Mesendoderm (in vitro differentiated cells): ENCODE measurements around the gene TP53I13.

Experiments
- DNase-seq: peaks from one replicate; pipeline ENCODE4 v3.0.0; 2013
- H2AK5ac ChIP-seq: 2 replicates; pipeline ENCODE4 v1.6.1; 2013; ENCODE audit warnings: low read length, inconsistent platforms
- H2BK120ac ChIP-seq: 2 replicates; pipeline ENCODE4 v1.6.1; 2013; ENCODE audit warnings: low read depth, mild to moderate bottlenecking, low read length, moderate library complexity, mixed read lengths
- H2BK15ac ChIP-seq: replicated peaks from 2 replicates; pipeline ENCODE4 v1.6.1; 2013; ENCODE audit warnings: low read depth, mild to moderate bottlenecking, moderate library complexity
- H2BK5ac ChIP-seq: 2 replicates; pipeline ENCODE4 v1.6.1; 2013; ENCODE audit warnings: low read length, inconsistent platforms
- H3K18ac ChIP-seq: 2 replicates; pipeline ENCODE4 v1.6.1; 2013; ENCODE audit warnings: mild to moderate bottlenecking, low read length, mixed read lengths
- H3K23ac ChIP-seq: one replicate; pipeline ENCODE4 v1.6.1; 2013; ENCODE audit warnings: low read length
- H3K27ac ChIP-seq: 2 replicates; pipeline ENCODE4 v1.5.1; 2013; ENCODE audit warnings: low read depth, mild to moderate bottlenecking, inconsistent platforms, low read length, moderate library complexity
- H3K27me3 ChIP-seq: 2 replicates; pipeline ENCODE4 v1.6.1; 2013; ENCODE audit warnings: low read length, control low read depth, mild to moderate bottlenecking, inconsistent platforms; ENCODE audit not compliant: insufficient read depth, poor library complexity
- H3K36me3 ChIP-seq: 2 replicates; pipeline ENCODE4 v1.6.1; 2013; ENCODE audit warnings: low read length, inconsistent platforms; ENCODE audit not compliant: control insufficient read depth, insufficient read depth
- H3K4ac ChIP-seq: one replicate; pipeline ENCODE4 v1.6.1; 2013; ENCODE audit warnings: low read depth, mild to moderate bottlenecking, low read length, moderate library complexity
- H3K4me1 ChIP-seq: 2 replicates; pipeline ENCODE4 v1.6.1; 2013; ENCODE audit warnings: low read depth, low read length, inconsistent platforms; ENCODE audit not compliant: control insufficient read depth
- H3K4me2 ChIP-seq: 2 replicates; pipeline ENCODE4 v1.6.1; 2013; ENCODE audit warnings: low read length
- H3K4me3 ChIP-seq: 2 replicates; pipeline ENCODE4 v1.5.1; 2013; ENCODE audit warnings: mild to moderate bottlenecking, low read length
- H3K56ac ChIP-seq: one replicate; pipeline ENCODE4 v1.6.1; 2013; ENCODE audit warnings: low read length
- H3K79me1 ChIP-seq: 2 replicates; pipeline ENCODE4 v1.6.1; 2013; ENCODE audit warnings: low read length, inconsistent platforms
- H3K79me2 ChIP-seq: 2 replicates; pipeline ENCODE4 v1.6.1; 2013; ENCODE audit warnings: mild to moderate bottlenecking, low read length; ENCODE audit not compliant: control insufficient read depth, insufficient read depth
- H3K9ac ChIP-seq: 2 replicates; pipeline ENCODE4 v1.6.1; 2013; ENCODE audit warnings: low read length, inconsistent platforms
- H4K5ac ChIP-seq: one replicate; pipeline ENCODE4 v1.6.1; 2013; ENCODE audit warnings: low read length
- H4K8ac ChIP-seq: one replicate; pipeline ENCODE4 v1.6.1; 2013; ENCODE audit warnings: low read depth, mild to moderate bottlenecking, control low read depth, low read length, moderate library complexity
- WGBS: extraction: QIAGEN DNeasy Blood & Tissue Kit; methylation state at CpG from one replicate; pipeline ENCODE4 v1.1.7; 2013; ENCODE audit warnings: low lambda C conversion rate, missing lambda C conversion rate; ENCODE audit not compliant: insufficient coverage; ENCODE audit errors: extremely low coverage; 5-methylcytosine and 5-hydroxymethylcytosine counted together

TP53I13 gene

GRCh38 chr17:29617481-29618271 is 49.2 kb downstream of the TP53I13 start:
- no peak overlapping the region for H2BK15ac ChIP-seq
- no peaks in the 10 kb centered on the region for H3K79me1 ChIP-seq
- H3K4me3 ChIP-seq: no peak overlapping the region
- H3K79me2 ChIP-seq: no peaks in the 10 kb centered on the region
- H4K8ac ChIP-seq: no peak overlapping the region
- peak overlapping the region; percentile 60 for H3K4me2 ChIP-seq
- peak overlapping the region; percentile 63 for H3K9ac ChIP-seq
- no peak overlapping the region for H3K27ac ChIP-seq
- no peak overlapping the region for H2BK5ac ChIP-seq
- no peak overlapping the region for H3K18ac ChIP-seq
- DNase-seq: peak; percentile 89
- peak overlapping the region; percentile 59 for H3K23ac ChIP-seq
- H3K4me1 ChIP-seq: peaks cover 3% of the 10 kb centered on the region
- H3K27me3 ChIP-seq: peaks cover 8% of the 10 kb centered on the region
- H3K4ac ChIP-seq: no peak overlapping the region
- no peaks in the 10 kb centered on the region for H3K36me3 ChIP-seq
- no peak overlapping the region for H4K5ac ChIP-seq
- no peak overlapping the region for H2BK120ac ChIP-seq
- peak overlapping the region; percentile 78 for H3K56ac ChIP-seq
- no CpG with 5 or more reads among the region's 68 CpGs for WGBS
- no peak overlapping the region for H2AK5ac ChIP-seq

DNA sequence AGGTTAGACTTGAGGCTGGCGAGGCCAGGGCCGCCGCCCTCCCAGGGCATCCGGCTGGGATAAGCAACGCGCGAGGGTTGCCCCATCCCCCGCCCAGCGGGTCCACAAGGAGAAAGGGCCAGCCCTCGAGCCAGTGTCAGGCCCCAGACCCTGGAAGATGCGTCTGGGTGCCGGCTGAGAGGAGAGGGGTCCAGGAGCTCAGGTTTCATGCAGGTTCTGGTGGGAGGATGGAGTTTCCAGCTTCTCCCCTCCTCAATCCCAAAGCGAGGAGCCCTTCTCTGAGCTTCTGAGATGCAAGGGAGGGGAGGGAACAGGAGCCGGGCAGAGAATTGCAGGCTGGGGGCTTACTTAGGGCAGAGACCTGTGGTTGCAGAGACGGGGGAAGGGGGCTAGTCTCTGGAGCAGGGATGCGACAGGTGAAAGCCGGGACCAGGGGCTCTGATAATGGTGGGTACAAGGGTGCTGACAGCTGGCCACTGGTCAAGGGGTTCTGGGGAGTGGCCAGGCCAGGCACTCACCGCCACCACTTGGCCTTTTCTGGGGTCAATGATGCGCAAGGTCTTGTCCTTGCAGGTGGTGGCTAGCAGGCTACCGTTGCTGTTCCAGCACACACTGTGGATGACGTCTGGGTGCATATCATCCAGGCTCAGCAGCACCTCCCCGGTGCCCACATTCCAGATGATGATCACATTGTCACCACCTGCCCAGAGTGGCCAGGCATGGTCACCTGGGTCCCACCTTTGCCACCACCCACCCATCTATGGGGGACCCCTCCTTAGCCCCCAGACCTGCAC is 50.0 kb downstream of the TP53I13 start:
- no peak overlapping the region for H2AK5ac ChIP-seq
- peak overlapping the region; percentile 5 for H3K4me2 ChIP-seq
- no CpG with 5 or more reads among the region's 22 CpGs for WGBS
- H3K56ac ChIP-seq: peak overlapping the region; percentile 50
- no peak overlapping the region for H3K27ac ChIP-seq
- H3K27me3 ChIP-seq: peaks cover 8% of the 10 kb centered on the region
- H4K8ac ChIP-seq: no peak overlapping the region
- H3K23ac ChIP-seq: no peak overlapping the region
- no peak overlapping the region for H3K4me3 ChIP-seq
- no peak overlapping the region for H3K4ac ChIP-seq
- peak; percentile 54 for DNase-seq
- H2BK120ac ChIP-seq: no peak overlapping the region
- peak overlapping the region; percentile 3 for H3K9ac ChIP-seq
- no peaks in the 10 kb centered on the region for H3K36me3 ChIP-seq
- no peak overlapping the region for H2BK15ac ChIP-seq
- no peak overlapping the region for H4K5ac ChIP-seq
- H3K4me1 ChIP-seq: peaks cover 6% of the 10 kb centered on the region
- H3K79me1 ChIP-seq: no peaks in the 10 kb centered on the region
- no peak overlapping the region for H3K18ac ChIP-seq
- no peak overlapping the region for H2BK5ac ChIP-seq
- H3K79me2 ChIP-seq: no peaks in the 10 kb centered on the region

GRCh38 chr17:29619251-29619650 is 50.8 kb downstream of the TP53I13 start:
- H3K36me3 ChIP-seq: no peaks in the 10 kb centered on the region
- H3K18ac ChIP-seq: no peak overlapping the region
- peak; percentile 73 for DNase-seq
- H2AK5ac ChIP-seq: no peak overlapping the region
- H3K79me1 ChIP-seq: no peaks in the 10 kb centered on the region
- H3K56ac ChIP-seq: no peak overlapping the region
- no peak overlapping the region for H3K4me3 ChIP-seq
- peaks cover 9% of the 10 kb centered on the region for H3K4me1 ChIP-seq
- no peak overlapping the region for H2BK15ac ChIP-seq
- no peak overlapping the region for H3K4ac ChIP-seq
- no peak overlapping the region for H4K8ac ChIP-seq
- H3K27ac ChIP-seq: no peak overlapping the region
- H3K79me2 ChIP-seq: no peaks in the 10 kb centered on the region
- H3K4me2 ChIP-seq: no peak overlapping the region
- H3K23ac ChIP-seq: no peak overlapping the region
- H2BK120ac ChIP-seq: no peak overlapping the region
- H3K9ac ChIP-seq: no peak overlapping the region
- peaks cover 8% of the 10 kb centered on the region for H3K27me3 ChIP-seq
- H4K5ac ChIP-seq: no peak overlapping the region
- no peak overlapping the region for H2BK5ac ChIP-seq

GRCh38 chr17:29620271-29620670 is 51.8 kb downstream of the TP53I13 start:
- H2BK15ac ChIP-seq: no peak overlapping the region
- no peak overlapping the region for H2BK5ac ChIP-seq
- no peak overlapping the region for H3K23ac ChIP-seq
- no peak overlapping the region for H2AK5ac ChIP-seq
- no peak overlapping the region for H3K56ac ChIP-seq
- H3K27me3 ChIP-seq: peaks cover 8% of the 10 kb centered on the region
- H3K9ac ChIP-seq: no peak overlapping the region
- peak; percentile 72 for DNase-seq
- H3K27ac ChIP-seq: no peak overlapping the region
- H3K36me3 ChIP-seq: no peaks in the 10 kb centered on the region
- H3K79me2 ChIP-seq: no peaks in the 10 kb centered on the region
- H3K18ac ChIP-seq: no peak overlapping the region
- H3K4ac ChIP-seq: no peak overlapping the region
- no peak overlapping the region for H3K4me3 ChIP-seq
- H3K4me1 ChIP-seq: peaks cover 10% of the 10 kb centered on the region
- no peak overlapping the region for H3K4me2 ChIP-seq
- no peaks in the 10 kb centered on the region for H3K79me1 ChIP-seq
- no peak overlapping the region for H4K5ac ChIP-seq
- H4K8ac ChIP-seq: no peak overlapping the region
- WGBS: no CpG with 5 or more reads among the region's 4 CpGs
- H2BK120ac ChIP-seq: no peak overlapping the region

DNA sequence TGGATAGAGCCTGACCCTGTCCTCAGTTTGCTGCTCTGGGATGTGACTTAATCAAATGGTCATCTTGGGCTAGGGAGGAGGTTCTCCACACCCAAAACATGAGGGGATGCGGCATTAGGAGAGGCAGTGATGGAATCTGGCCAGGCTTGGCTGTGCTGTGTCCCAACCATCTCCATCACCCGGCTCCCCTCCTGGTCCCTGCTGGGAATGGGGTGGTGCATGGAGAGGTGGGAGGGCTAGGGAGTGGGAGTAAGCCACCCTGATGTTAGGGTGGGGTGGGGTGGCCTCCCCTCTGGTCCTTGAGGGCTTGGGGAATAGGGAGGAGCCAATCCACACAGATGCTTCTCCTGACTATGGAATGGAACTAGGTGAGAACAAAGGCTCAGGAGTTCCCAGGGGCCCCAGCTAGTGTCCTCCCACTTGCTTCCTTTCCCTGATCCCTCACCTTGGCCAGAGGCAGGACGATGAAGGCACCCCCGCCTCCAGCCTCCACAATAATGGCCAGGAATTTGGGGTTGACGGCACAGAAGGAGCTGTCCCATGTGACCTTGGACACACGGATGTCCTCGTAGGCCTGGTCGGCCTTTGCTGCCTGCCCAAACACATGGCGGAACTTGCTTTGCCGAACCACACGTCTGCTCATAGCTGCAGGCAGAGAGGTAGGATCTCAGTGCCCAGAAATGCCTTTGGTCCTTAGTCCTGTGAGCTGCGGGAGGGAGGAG is 52.4 kb downstream of the TP53I13 start:
- Histone ChIP-seq H2AK5ac (no peak overlapping the region), H3K27me3 (peaks cover 8% of the 10 kb centered on the region)
- WGBS: no CpG with 5 or more reads among the region's 12 CpGs

More for the DNA sequence above, 52.4 kb downstream of the TP53I13 start:
- no peak overlapping the region for H3K18ac ChIP-seq
- no peak overlapping the region for H3K27ac ChIP-seq
- H3K56ac ChIP-seq: no peak overlapping the region
- no peak overlapping the region for H2BK120ac ChIP-seq
- no peaks in the 10 kb centered on the region for H3K36me3 ChIP-seq
- H3K4me1 ChIP-seq: peaks cover 11% of the 10 kb centered on the region
- H3K4ac ChIP-seq: no peak overlapping the region
- H2BK5ac ChIP-seq: no peak overlapping the region
- H4K5ac ChIP-seq: no peak overlapping the region
- no peaks in the 10 kb centered on the region for H3K79me1 ChIP-seq
- H2BK15ac ChIP-seq: no peak overlapping the region
- H4K8ac ChIP-seq: no peak overlapping the region
- no peak overlapping the region for H3K4me2 ChIP-seq
- no peak overlapping the region for H3K9ac ChIP-seq
- H3K79me2 ChIP-seq: no peaks in the 10 kb centered on the region
- H3K4me3 ChIP-seq: no peak overlapping the region
- no peak for DNase-seq
- H3K23ac ChIP-seq: no peak overlapping the region
